Keratinocyte (primary cell): Measurements from ENCODE around the gene EGFR. TPM values are rescaled to one million over a fixed set of nuclear protein-coding genes. Genes with fewer than 3 reads are reported as not detected.

Experiments
- DNase-seq: peaks from one replicate; pipeline ENCODE4 v3.0.0-alpha.2; 2011; ENCODE audit warnings: low read depth, missing footprints, low spot score
- FAIRE-seq: peaks from 2 replicates; lab custom pipeline; 2011; peaks lifted over from hg19 to GRCh38; lab: Jason Lieb, UNC
- H2AFZ ChIP-seq: 2 replicates; pipeline ENCODE4 v1.6.0; 2012; ENCODE audit warnings: low read length, control low read depth, inconsistent platforms; ENCODE audit not compliant: control insufficient read depth
- H3K27ac ChIP-seq: 2 replicates; pipeline ENCODE4 v1.5.1; 2011; ENCODE audit warnings: low read length; ENCODE audit not compliant: control insufficient read depth, insufficient read depth
- H3K27me3 ChIP-seq: 3 replicates; pipeline ENCODE4 v1.6.0; 2011; ENCODE audit warnings: low read length; ENCODE audit not compliant: control insufficient read depth, insufficient read depth; ENCODE audit errors: extremely low read depth
- H3K36me3 ChIP-seq, 2 experiments: 2 replicates in 1 of 2; 3 replicates in 1 of 2; pipeline ENCODE4 v1.5.1; 2011; ENCODE audit warnings: low read length in 2 of 2, mild to moderate bottlenecking in 1 of 2; ENCODE audit not compliant: control insufficient read depth in 2 of 2, insufficient read depth in 2 of 2; ENCODE audit errors: extremely low read depth in 1 of 2
- H3K4me1 ChIP-seq: 3 replicates; pipeline ENCODE4 v1.5.1; 2011; ENCODE audit warnings: low read length; ENCODE audit not compliant: control insufficient read depth, insufficient read depth; ENCODE audit errors: extremely low read depth
- H3K4me2 ChIP-seq: 3 replicates; pipeline ENCODE4 v1.6.0; 2011; ENCODE audit warnings: low read depth, low read length; ENCODE audit not compliant: control insufficient read depth, insufficient read depth; ENCODE audit errors: extremely low read depth
- H3K4me3 ChIP-seq, 3 experiments: fragments of 200-600 bp in 1 of 3; sonication (generic) in 1 of 3; 2 replicates in 2 of 3; 3 replicates in 1 of 3; pipeline ENCODE4 v1.5.1; 2011 to 2016; ENCODE audit warnings: low read length in 3 of 3, mild to moderate bottlenecking in 3 of 3, control low read depth in 2 of 3, inconsistent platforms in 1 of 3, low read depth in 1 of 3, mixed read lengths in 1 of 3, mixed run types in 1 of 3, moderate library complexity in 1 of 3; ENCODE audit not compliant: control insufficient read depth in 2 of 3, insufficient read depth in 2 of 3; ENCODE audit errors: extremely low read depth in 1 of 3
- H3K79me2 ChIP-seq: 2 replicates; pipeline ENCODE4 v1.6.0; 2012; ENCODE audit warnings: low read length; ENCODE audit not compliant: control insufficient read depth, insufficient read depth
- H3K9ac ChIP-seq: 3 replicates; pipeline ENCODE4 v1.6.0; 2011; ENCODE audit warnings: low read length; ENCODE audit not compliant: control insufficient read depth, insufficient read depth; ENCODE audit errors: extremely low read depth
- H3K9me1 ChIP-seq: 3 replicates; pipeline ENCODE4 v1.6.0; 2011; ENCODE audit warnings: low read length; ENCODE audit not compliant: control insufficient read depth, insufficient read depth; ENCODE audit errors: extremely low read depth
- H3K9me3 ChIP-seq: 2 replicates; pipeline ENCODE4 v1.5.1; 2012; ENCODE audit warnings: low read depth, low read length; ENCODE audit not compliant: control insufficient read depth
- H4K20me1 ChIP-seq: 3 replicates; pipeline ENCODE4 v1.6.0; 2011; ENCODE audit warnings: low read length; ENCODE audit not compliant: control insufficient read depth, insufficient read depth; ENCODE audit errors: extremely low read depth
- EZH2 ChIP-seq: IDR thresholded peaks from one replicate; pipeline ENCODE4 v1.6.1; 2012; ENCODE audit warnings: inconsistent platforms, mild to moderate bottlenecking, low read length, moderate library complexity
- dilution Hi-C: fragments of 300-500 bp; cut with MboI; formaldehyde crosslinking; loops from one replicate; pipeline ENCODE4 v1.7.0; 2020; ENCODE audit warnings: low sequenced_read_pairs; ENCODE audit not compliant: extremely low pct_ligation_motif_present
- polyA plus RNA-seq, 5 experiments: library from polyadenylated mRNA; depleted of rRNA in 3 of 5; stranded (reverse) in 3 of 5; stranded (forward) in 1 of 5; unstranded in 1 of 5; fragments of >200 nt; gene quantifications; 1 replicate in 1 of 5; 2 replicates in 3 of 5; 3 replicates in 1 of 5; pipeline versions ENCODE4 v1.2.1 to v1.2.3, GENCODE V29; 2011 to 2012; ENCODE audit warnings: missing spikeins in 2 of 5, low read depth in 1 of 5, low replicate concordance in 1 of 5
- TF ChIP-seq, protein P1 (sequence below), 3 experiments: IDR thresholded peaks in 1 of 3; conservative IDR thresholded peaks in 1 of 3; optimal IDR thresholded peaks in 1 of 3; 2 replicates in 2 of 3; 3 replicates in 1 of 3; pipeline versions ENCODE3 to v1.5.1; 2011; ENCODE audit warnings: low read length in 3 of 3, mild to moderate bottlenecking in 3 of 3, moderate library complexity in 2 of 3, control low read depth in 1 of 3, inconsistent platforms in 1 of 3; ENCODE audit not compliant: insufficient read depth in 2 of 3; ENCODE audit errors: extremely low read depth in 1 of 3

EGFR gene
- polyA plus RNA-seq, 1 donor (not counting 4 experiments of a cell fraction or from before 2014, with no cell fraction given) = 120 TPM

DNA sequence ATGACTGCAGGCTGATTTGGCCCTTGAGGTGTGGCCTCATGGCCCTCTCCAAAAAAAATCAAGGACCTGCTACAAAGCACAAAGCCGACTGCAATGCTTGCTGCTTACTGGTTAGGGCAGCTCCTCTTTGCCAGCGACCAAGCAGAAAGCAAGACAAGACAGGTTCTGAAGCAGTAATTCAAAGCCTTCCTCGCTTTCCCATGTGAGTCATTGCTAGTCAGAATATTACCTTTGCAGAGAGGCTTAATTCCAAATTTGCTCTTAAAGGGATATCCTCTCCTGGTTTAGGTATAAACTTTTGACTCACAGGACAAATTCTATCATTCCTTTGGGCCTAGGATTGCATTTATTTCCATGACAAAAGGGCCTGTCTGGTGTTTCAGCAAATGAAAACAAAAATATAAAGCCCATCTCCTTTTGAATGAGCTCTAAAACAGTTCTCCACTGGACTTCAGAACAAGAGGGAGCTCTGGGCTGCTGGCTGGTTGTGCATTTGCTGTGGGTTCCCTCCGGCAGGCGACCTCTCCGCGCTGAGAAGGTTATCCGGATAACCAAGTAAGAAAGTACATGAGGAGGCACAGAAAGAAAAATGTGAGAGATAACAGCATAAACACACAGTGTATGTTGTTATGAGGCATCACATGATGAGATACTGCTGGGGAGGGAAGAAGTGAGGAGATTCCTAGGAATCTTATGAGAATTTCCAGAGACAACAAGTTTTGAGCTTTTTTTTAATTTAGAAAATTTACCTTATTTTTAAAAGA is 90.8 kb downstream of the EGFR start:
- peaks cover 9% of the 10 kb centered on the region for H4K20me1 ChIP-seq
- peaks cover 0 to 11% of the 10 kb centered on the region in 2 experiments for H3K36me3 ChIP-seq
- peaks cover 4% of the 10 kb centered on the region for H3K9me1 ChIP-seq
- H3K4me3 ChIP-seq = peak overlapping the region; percentile 18 to 42 (median 41)
- no peak for TF ChIP-seq EZH2
- H3K27ac ChIP-seq = peak overlapping the region; percentile 91
- H2AFZ ChIP-seq = no peak overlapping the region
- dilution Hi-C loops = no loop called here
- peak; percentile 93 for DNase-seq
- no peaks in the 10 kb centered on the region for H3K27me3 ChIP-seq
- no peaks in the 10 kb centered on the region for H3K9me3 ChIP-seq
- peaks cover 91% of the 10 kb centered on the region for H3K4me1 ChIP-seq
- H3K4me2 ChIP-seq = peak overlapping the region; percentile 83
- H3K9ac ChIP-seq = peak overlapping the region; percentile 76
- FAIRE-seq = peak; percentile 99
- peaks cover 83% of the 10 kb centered on the region for H3K79me2 ChIP-seq

DNA sequence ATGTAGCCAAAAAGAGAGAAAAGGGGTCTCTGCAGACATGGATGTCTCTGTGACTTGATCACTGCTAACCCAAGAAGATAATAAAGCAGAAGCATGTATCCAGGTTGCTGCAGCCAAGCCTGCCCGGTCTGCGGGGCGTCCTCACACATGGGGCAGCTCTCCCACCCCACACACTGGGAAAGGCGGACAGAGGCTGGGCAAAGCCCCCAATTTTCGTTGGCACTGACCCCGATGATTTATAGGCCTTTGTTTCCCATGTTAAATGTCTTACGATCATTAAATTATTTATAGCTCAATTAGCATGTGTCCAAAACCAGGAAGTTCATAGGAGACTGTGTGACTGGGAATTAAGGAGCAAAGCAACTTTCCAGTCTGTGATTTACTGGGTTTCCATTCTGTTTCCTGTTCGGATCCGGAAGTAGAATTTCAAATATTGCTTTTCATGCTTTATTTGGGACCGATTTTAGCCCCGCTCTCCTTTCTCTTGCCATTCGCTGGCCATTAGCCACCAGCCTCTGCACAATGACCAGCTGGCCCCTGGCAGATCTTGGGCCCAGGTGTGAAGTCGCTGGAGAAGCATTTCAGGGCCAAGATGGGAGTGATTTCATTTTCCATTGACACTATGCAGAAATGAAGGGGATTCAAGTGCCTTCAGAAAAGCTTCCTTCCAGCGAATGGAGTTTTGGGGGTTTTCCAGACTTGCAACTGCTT is 91.6 kb downstream of the EGFR start:
- Histone ChIP-seq H3K4me3 (peak overlapping the region in 2 of 3 experiments; percentile 40 to 53), H3K27ac (peak overlapping the region; percentile 91), H3K36me3 (peaks cover 0 to 11% of the 10 kb centered on the region in 2 experiments), H3K9me3 (no peaks in the 10 kb centered on the region), H3K4me2 (peak overlapping the region; percentile 83), H2AFZ (no peak overlapping the region), H3K9me1 (peaks cover 3% of the 10 kb centered on the region), H3K4me1 (peaks cover 82% of the 10 kb centered on the region), H3K79me2 (peaks cover 80% of the 10 kb centered on the region), H3K27me3 (no peaks in the 10 kb centered on the region), H4K20me1 (peaks cover 7% of the 10 kb centered on the region), H3K9ac (peak overlapping the region; percentile 76)
- FAIRE-seq (peak; percentile 51), DNase-seq (no peak)
- dilution Hi-C loops = no loop called here
- TF ChIP-seq EZH2 = no peak
- TF ChIP-seq, protein P1, sequence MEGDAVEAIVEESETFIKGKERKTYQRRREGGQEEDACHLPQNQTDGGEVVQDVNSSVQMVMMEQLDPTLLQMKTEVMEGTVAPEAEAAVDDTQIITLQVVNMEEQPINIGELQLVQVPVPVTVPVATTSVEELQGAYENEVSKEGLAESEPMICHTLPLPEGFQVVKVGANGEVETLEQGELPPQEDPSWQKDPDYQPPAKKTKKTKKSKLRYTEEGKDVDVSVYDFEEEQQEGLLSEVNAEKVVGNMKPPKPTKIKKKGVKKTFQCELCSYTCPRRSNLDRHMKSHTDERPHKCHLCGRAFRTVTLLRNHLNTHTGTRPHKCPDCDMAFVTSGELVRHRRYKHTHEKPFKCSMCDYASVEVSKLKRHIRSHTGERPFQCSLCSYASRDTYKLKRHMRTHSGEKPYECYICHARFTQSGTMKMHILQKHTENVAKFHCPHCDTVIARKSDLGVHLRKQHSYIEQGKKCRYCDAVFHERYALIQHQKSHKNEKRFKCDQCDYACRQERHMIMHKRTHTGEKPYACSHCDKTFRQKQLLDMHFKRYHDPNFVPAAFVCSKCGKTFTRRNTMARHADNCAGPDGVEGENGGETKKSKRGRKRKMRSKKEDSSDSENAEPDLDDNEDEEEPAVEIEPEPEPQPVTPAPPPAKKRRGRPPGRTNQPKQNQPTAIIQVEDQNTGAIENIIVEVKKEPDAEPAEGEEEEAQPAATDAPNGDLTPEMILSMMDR (optimal IDR thresholded peaks at IDR 0.05 in 1 of 3, IDR thresholded peaks at IDR 0.05 in 1 of 3, conservative IDR thresholded peaks at IDR 0.05 in 1 of 3; ENCODE audit: extremely low read depth in 1 of 3, insufficient read depth in 2 of 3, low read length in 3 of 3) = no peak
